Measurements from ENCODE around the gene GUCY1A1. TPM values are rescaled to one million over a fixed set of nuclear protein-coding genes. Genes with fewer than 3 reads are reported as not detected.

Gene GUCY1A1
- total RNA-seq, 2 experiments from 2014 or later, result not detected

- H3K36me3 Mint-ChIP-seq, result no peaks in the 10 kb centered on the region
- no peaks in the 10 kb centered on the region for H3K9me3 Mint-ChIP-seq
- no peaks in the 10 kb centered on the region for H3K4me1 Mint-ChIP-seq
- H3K27ac Mint-ChIP-seq, result no peak overlapping the region
- H3K4me3 Mint-ChIP-seq, result no peak overlapping the region
- no peak for DNase-seq
- peaks cover 8% of the 10 kb centered on the region for H3K27me3 Mint-ChIP-seq
- POLR2A ChIA-PET, result no interaction called here
- no peak for ATAC-seq (ENCODE audit: low read depth)
Measured at GRCh38 chr4:155709918-155710317, 43.3 kb downstream of the GUCY1A1 start.

GRCh38 chr4:155711556-155711955, 44.9 kb downstream of the GUCY1A1 start:
- DNase-seq (no peak), ATAC-seq (ENCODE audit: low read depth) (no peak)
- Mint-ChIP-seq H3K9me3 (no peaks in the 10 kb centered on the region), H3K27me3 (peaks cover 2% of the 10 kb centered on the region), H3K36me3 (no peaks in the 10 kb centered on the region), H3K4me1 (no peaks in the 10 kb centered on the region), H3K27ac (no peak overlapping the region), H3K4me3 (no peak overlapping the region)
- POLR2A ChIA-PET, result no interaction called here

- H3K4me1 Mint-ChIP-seq, result no peaks in the 10 kb centered on the region
- DNase-seq (no peak), ATAC-seq (ENCODE audit: low read depth) (no peak)
- H3K27ac Mint-ChIP-seq, result no peak overlapping the region
- H3K27me3 Mint-ChIP-seq, result peaks cover 2% of the 10 kb centered on the region
- no peaks in the 10 kb centered on the region for H3K36me3 Mint-ChIP-seq
- H3K9me3 Mint-ChIP-seq, result no peaks in the 10 kb centered on the region
- POLR2A ChIA-PET, result no interaction called here
- no peak overlapping the region for H3K4me3 Mint-ChIP-seq
Measured at GRCh38 chr4:155712846-155713245, 46.2 kb downstream of the GUCY1A1 start.

- Mint-ChIP-seq H3K27me3 (peaks cover 6% of the 10 kb centered on the region), H3K36me3 (no peaks in the 10 kb centered on the region), H3K4me1 (no peaks in the 10 kb centered on the region), H3K4me3 (no peak overlapping the region), H3K27ac (no peak overlapping the region), H3K9me3 (no peaks in the 10 kb centered on the region)
- ATAC-seq (ENCODE audit: low read depth), result no peak
- no peak for DNase-seq
- POLR2A ChIA-PET, result no interaction called here
Measured at GRCh38 chr4:155713911-155714310, 47.3 kb downstream of the GUCY1A1 start.

- Mint-ChIP-seq H3K9me3 (no peaks in the 10 kb centered on the region), H3K36me3 (no peaks in the 10 kb centered on the region)
- no peak for DNase-seq
Measured at GRCh38 chr4:155722336-155722735, 55.7 kb downstream of the GUCY1A1 start.

GRCh38 chr4:155722816-155723499, 56.3 kb downstream of the GUCY1A1 start:
- no peak for DNase-seq
- no peak for ATAC-seq (ENCODE audit: low read depth)
- H3K9me3 Mint-ChIP-seq, result no peaks in the 10 kb centered on the region
- H3K36me3 Mint-ChIP-seq, result no peaks in the 10 kb centered on the region
- H3K4me1 Mint-ChIP-seq, result no peaks in the 10 kb centered on the region
- peaks cover 6% of the 10 kb centered on the region for H3K27me3 Mint-ChIP-seq
- no peak overlapping the region for H3K4me3 Mint-ChIP-seq
- H3K27ac Mint-ChIP-seq, result no peak overlapping the region
- POLR2A ChIA-PET, result no interaction called here

More at GRCh38 chr4:155722336-155722735, 55.7 kb downstream of the GUCY1A1 start:
- Mint-ChIP-seq H3K4me1 (no peaks in the 10 kb centered on the region), H3K27ac (no peak overlapping the region), H3K27me3 (peaks cover 6% of the 10 kb centered on the region), H3K4me3 (no peak overlapping the region)
- ATAC-seq (ENCODE audit: low read depth), result no peak
- POLR2A ChIA-PET, result no interaction called here

- POLR2A ChIA-PET, result interaction anchor here (0.7 kb wide), 1 partner anchor 130 kb away, joined by 3 read pairs; no protein-coding TSS in a partner anchor
- Mint-ChIP-seq H3K27ac (no peak overlapping the region), H3K4me3 (no peak overlapping the region), H3K4me1 (no peaks in the 10 kb centered on the region), H3K9me3 (no peaks in the 10 kb centered on the region), H3K27me3 (no peaks in the 10 kb centered on the region), H3K36me3 (no peaks in the 10 kb centered on the region)
- no peak for ATAC-seq (ENCODE audit: low read depth)
- DNase-seq, result no peak
Measured at GRCh38 chr4:155724731-155725130, 58.1 kb downstream of the GUCY1A1 start.

GRCh38 chr4:155734065-155734464, 67.4 kb downstream of the GUCY1A1 start:
- no peaks in the 10 kb centered on the region for H3K4me1 Mint-ChIP-seq
- no peaks in the 10 kb centered on the region for H3K36me3 Mint-ChIP-seq
- peaks cover 11% of the 10 kb centered on the region for H3K27me3 Mint-ChIP-seq
- POLR2A ChIA-PET, result no interaction called here
- ATAC-seq (ENCODE audit: low read depth) (no peak), DNase-seq (no peak)
- H3K27ac Mint-ChIP-seq, result no peak overlapping the region
- no peak overlapping the region for H3K4me3 Mint-ChIP-seq
- H3K9me3 Mint-ChIP-seq, result no peaks in the 10 kb centered on the region

GRCh38 chr4:155734951-155735350, 68.3 kb downstream of the GUCY1A1 start:
- Mint-ChIP-seq H3K4me3 (no peak overlapping the region), H3K27me3 (peaks cover 11% of the 10 kb centered on the region), H3K27ac (no peak overlapping the region), H3K9me3 (no peaks in the 10 kb centered on the region), H3K36me3 (no peaks in the 10 kb centered on the region), H3K4me1 (no peaks in the 10 kb centered on the region)
- POLR2A ChIA-PET, result no interaction called here
- DNase-seq (no peak), ATAC-seq (ENCODE audit: low read depth) (no peak)

GRCh38 chr4:155735496-155735895, 68.8 kb downstream of the GUCY1A1 start:
- H3K27ac Mint-ChIP-seq, result no peak overlapping the region
- no peaks in the 10 kb centered on the region for H3K4me1 Mint-ChIP-seq
- no peak for DNase-seq
- no peaks in the 10 kb centered on the region for H3K9me3 Mint-ChIP-seq
- H3K27me3 Mint-ChIP-seq, result peaks cover 11% of the 10 kb centered on the region
- POLR2A ChIA-PET, result no interaction called here
- ATAC-seq (ENCODE audit: low read depth), result no peak
- no peaks in the 10 kb centered on the region for H3K36me3 Mint-ChIP-seq
- no peak overlapping the region for H3K4me3 Mint-ChIP-seq

- ATAC-seq (ENCODE audit: low read depth) (no peak), DNase-seq (no peak)
- Mint-ChIP-seq H3K4me1 (no peaks in the 10 kb centered on the region), H3K27me3 (peaks cover 3% of the 10 kb centered on the region), H3K4me3 (no peak overlapping the region), H3K9me3 (no peaks in the 10 kb centered on the region), H3K27ac (no peak overlapping the region), H3K36me3 (no peaks in the 10 kb centered on the region)
- POLR2A ChIA-PET, result no interaction called here
Measured at GRCh38 chr4:155738548-155738947, 71.9 kb downstream of the GUCY1A1 start.

GRCh38 chr4:155741546-155741945, 74.9 kb downstream of the GUCY1A1 start:
- H3K4me1 Mint-ChIP-seq, result no peaks in the 10 kb centered on the region
- H3K36me3 Mint-ChIP-seq, result no peaks in the 10 kb centered on the region
- ATAC-seq (ENCODE audit: low read depth) (no peak), DNase-seq (no peak)
- no peaks in the 10 kb centered on the region for H3K27me3 Mint-ChIP-seq
- no peak overlapping the region for H3K4me3 Mint-ChIP-seq
- POLR2A ChIA-PET, result no interaction called here
- H3K9me3 Mint-ChIP-seq, result no peaks in the 10 kb centered on the region
- H3K27ac Mint-ChIP-seq, result no peak overlapping the region

- POLR2A ChIA-PET, result no interaction called here
- Mint-ChIP-seq H3K27ac (no peak overlapping the region), H3K36me3 (no peaks in the 10 kb centered on the region), H3K9me3 (no peaks in the 10 kb centered on the region), H3K4me3 (no peak overlapping the region), H3K4me1 (no peaks in the 10 kb centered on the region), H3K27me3 (no peaks in the 10 kb centered on the region)
- DNase-seq (no peak), ATAC-seq (ENCODE audit: low read depth) (no peak)
Measured at GRCh38 chr4:155742310-155743015, 75.8 kb downstream of the GUCY1A1 start.

- Mint-ChIP-seq H3K9me3 (peaks cover 3% of the 10 kb centered on the region), H3K36me3 (no peaks in the 10 kb centered on the region), H3K4me3 (no peak overlapping the region), H3K27me3 (no peaks in the 10 kb centered on the region), H3K27ac (no peak overlapping the region), H3K4me1 (no peaks in the 10 kb centered on the region)
- POLR2A ChIA-PET, result no interaction called here
- no peak for ATAC-seq (ENCODE audit: low read depth)
- DNase-seq, result no peak
Measured at GRCh38 chr4:155745984-155746383, 79.3 kb downstream of the GUCY1A1 start.
